Epithelial cell of proximal tubule (primary cell): ENCODE measurements around the gene ARHGAP26. TPM values are rescaled to one million over a fixed set of nuclear protein-coding genes. Genes with fewer than 3 reads are reported as not detected.

Experiments
- DNase-seq: peaks from one replicate; pipeline ENCODE4 v3.0.0-alpha.2; 2011; ENCODE audit warnings: low read depth
- H3K4me3 ChIP-seq: 2 replicates; pipeline ENCODE4 v1.5.1; 2011; ENCODE audit warnings: low read depth, mild to moderate bottlenecking, low read length
- total RNA-seq: library from RNA; depleted of rRNA; stranded (reverse); fragments of >200 nt; gene quantifications from 2 replicates; pipeline ENCODE4 v1.2.3, GENCODE V29; 2015
- TF ChIP-seq, protein P1 (sequence below): conservative IDR thresholded peaks from 2 replicates; pipeline ENCODE4 v1.5.1; 2012; ENCODE audit warnings: low read depth, mild to moderate bottlenecking, low read length

ARHGAP26 gene
- total RNA-seq, 1 donor from 2014 or later = 7.0 TPM

DNA sequence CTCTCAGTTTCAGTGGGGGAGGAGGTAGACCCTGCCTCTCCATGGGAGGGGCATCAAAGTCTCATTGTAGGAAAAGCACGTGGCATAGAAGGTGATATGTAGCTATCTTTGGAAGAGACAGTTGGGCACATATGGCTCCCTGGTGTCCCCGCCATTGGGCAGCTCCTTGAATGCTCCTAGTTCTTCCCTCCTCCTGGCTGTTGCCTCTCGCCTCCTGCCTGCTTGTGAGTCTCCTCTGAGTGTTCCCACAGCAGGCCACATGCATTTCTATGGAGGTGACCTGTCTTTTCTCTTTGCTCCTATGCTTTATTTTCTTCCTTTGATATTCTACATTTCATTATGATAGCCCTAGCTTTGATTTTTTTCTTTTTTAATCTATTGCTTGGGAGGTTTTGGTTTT lies 138.5 kb downstream of the ARHGAP26 start:
- no peak overlapping the region for H3K4me3 ChIP-seq
- no peak for DNase-seq
- TF ChIP-seq, protein P1, sequence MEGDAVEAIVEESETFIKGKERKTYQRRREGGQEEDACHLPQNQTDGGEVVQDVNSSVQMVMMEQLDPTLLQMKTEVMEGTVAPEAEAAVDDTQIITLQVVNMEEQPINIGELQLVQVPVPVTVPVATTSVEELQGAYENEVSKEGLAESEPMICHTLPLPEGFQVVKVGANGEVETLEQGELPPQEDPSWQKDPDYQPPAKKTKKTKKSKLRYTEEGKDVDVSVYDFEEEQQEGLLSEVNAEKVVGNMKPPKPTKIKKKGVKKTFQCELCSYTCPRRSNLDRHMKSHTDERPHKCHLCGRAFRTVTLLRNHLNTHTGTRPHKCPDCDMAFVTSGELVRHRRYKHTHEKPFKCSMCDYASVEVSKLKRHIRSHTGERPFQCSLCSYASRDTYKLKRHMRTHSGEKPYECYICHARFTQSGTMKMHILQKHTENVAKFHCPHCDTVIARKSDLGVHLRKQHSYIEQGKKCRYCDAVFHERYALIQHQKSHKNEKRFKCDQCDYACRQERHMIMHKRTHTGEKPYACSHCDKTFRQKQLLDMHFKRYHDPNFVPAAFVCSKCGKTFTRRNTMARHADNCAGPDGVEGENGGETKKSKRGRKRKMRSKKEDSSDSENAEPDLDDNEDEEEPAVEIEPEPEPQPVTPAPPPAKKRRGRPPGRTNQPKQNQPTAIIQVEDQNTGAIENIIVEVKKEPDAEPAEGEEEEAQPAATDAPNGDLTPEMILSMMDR = no peak

DNA sequence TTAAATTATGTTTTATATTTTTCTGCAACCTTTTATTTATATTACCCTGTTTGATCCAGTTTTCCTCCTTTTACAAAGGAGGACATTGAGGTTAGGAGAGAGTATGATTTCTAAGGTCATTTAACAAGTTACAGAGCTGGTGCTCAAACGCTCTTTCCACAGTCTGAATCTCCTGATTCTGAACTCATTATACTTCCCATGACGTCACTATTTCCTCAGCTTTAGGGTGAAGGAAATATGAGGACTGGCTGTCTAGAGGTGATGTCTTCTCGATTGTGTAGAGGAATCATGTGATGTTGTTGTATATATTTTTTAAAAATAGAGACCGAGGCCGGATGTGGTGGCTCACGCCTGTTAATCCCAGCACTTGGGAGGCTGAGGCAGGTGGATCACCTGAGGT lies 140.0 kb downstream of the ARHGAP26 start:
- TF ChIP-seq, protein P1 = no peak
- H3K4me3 ChIP-seq = no peak overlapping the region
- DNase-seq = no peak

DNA sequence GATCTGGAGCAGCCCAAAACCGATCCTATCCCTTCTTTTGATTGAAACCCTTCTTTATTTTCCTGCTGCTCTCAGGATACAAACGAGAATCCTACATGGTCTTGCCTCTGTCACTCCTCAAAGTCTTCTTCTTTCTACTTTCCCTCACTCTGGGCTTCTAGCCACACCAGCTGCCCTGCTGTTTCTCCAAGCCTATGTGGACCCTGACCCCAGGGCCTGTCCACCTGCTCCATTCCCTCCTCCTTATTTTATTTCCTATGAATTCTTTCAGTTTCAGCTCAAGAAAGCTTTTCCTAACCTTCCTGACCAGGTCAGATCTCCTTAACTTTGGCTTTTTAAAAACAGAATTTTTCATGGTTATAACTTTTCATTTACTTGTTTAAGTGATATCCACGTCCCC lies 141.0 kb downstream of the ARHGAP26 start:
- no peak overlapping the region for H3K4me3 ChIP-seq
- TF ChIP-seq, protein P1 = no peak
- no peak for DNase-seq

DNA sequence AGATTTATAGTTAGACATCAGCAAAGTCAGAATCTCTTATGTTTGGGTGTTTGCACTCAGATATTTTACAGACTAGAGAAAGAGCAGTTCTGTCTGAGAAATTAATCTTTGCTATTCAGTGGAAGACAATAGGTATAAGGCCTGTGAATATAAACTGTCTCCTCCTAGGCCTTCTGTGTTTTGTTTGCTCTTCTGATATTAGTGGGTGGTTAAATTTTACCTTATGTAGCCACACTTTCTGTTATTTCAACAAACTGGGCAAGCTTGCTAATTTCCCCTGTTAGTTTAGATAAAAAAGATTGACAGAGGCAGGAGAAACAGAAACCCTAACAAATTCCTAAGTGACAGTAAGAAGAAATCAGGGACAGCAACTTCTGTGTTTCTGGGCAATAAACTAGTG lies 141.6 kb downstream of the ARHGAP26 start:
- no peak for DNase-seq
- TF ChIP-seq, protein P1 = no peak
- H3K4me3 ChIP-seq = no peak overlapping the region

DNA sequence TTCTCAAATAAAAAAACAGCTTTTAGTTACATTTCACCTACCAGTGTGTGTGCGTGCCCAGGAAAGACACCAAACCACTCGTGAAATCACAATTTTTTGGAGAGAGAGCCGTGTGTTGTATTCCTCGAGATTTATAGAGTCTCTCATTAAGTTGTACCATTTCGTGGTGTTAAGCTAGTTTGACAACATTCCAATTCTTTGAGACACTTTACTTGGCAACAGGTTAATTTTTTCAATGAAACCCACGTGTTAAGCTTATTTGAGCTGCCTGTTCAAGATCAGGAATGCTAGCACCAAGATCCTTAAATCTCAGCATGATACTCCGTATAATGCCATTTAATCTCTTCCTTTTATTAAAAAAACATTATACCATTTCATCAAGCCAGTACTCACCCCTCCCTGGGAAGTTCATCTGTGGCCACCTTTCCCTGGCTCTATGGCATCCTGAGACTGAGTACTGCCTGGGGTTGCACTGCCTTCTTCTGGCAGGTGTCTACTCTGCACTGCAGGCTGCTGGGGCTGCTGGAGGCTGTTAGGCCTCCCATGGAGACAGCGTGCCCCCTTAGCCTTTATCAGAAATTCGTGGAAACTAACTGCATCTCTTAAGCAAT lies 143.7 kb downstream of the ARHGAP26 start:
- no peak for DNase-seq
- TF ChIP-seq, protein P1 = peak; percentile 31
- no peak overlapping the region for H3K4me3 ChIP-seq

DNA sequence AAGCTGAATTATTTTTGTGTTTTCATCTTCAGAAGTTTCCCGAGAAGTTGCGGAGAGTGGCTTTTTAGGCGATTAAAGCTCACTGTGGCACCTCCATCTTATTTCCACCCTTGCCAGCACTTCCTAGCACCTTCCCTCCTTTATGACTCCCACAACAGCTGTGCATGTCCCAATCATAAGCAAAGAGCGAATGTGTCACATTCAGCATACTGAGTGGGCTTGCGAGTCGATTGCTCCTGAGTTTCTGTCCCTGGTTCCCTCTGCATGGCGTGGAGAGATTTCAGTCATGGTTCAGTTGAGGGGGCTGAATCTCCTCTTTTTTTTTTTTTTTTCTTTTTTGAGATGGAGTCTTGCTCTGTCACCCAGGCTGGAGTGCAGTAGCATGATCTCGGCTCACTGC lies 144.9 kb downstream of the ARHGAP26 start:
- no peak for DNase-seq
- TF ChIP-seq, protein P1 = no peak
- H3K4me3 ChIP-seq = no peak overlapping the region

DNA sequence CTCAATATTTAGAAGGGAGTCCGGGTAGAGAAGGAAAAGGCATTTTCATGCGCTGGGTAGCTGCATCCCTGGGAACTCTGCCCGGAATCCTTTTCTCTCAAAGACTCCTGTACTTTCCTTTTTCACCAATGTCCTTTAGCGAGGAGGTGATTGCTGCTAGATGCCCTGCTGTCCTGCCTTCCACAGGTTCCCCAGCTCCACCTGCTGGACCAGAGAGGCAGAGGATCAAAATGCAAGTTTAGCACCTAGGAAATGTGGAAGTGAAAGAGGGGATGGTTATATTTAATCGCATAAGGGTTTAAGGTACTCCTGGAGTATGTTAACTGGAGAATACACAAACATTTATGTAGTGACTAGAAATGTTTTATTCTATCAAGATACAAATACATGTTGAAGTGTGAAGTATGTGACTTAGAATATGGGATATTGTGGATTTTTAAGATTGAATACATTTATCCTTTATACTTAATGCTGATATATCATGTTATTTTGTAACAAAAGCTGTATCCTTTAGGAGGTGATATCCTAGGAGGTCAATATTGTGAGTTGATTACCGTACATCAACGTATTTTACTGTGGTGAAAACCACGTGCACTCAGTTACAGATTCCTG lies 145.7 kb downstream of the ARHGAP26 start:
- H3K4me3 ChIP-seq = no peak overlapping the region
- TF ChIP-seq, protein P1 = peak; percentile 91
- no peak for DNase-seq
